SK-N-SH (cell line): ENCODE results near the gene RER1. TPM values are rescaled to one million over a fixed set of nuclear protein-coding genes. Genes with fewer than 3 reads are reported as not detected.

Experiments
- CTCF ChIA-PET: fragments of 300-600, 350-600 bp; formaldehyde crosslinking; extraction: SDS; loops from one replicate; lab custom pipeline; 2021; lab: Yijun Ruan, JAX
- POLR2A ChIA-PET: fragments of 350-600 bp; sonication (Branson Sonifier 250); formaldehyde crosslinking; extraction: SDS; loops from one replicate; lab custom pipeline; 2020; ENCODE audit warnings: antibody characterized with exemption, inconsistent platforms; lab: Yijun Ruan, JAX
- DNase-seq: peaks from one replicate; pipeline ENCODE4 v3.0.0; 2012
- H2AFZ ChIP-seq: fragments of 200-600 bp; sonication (generic); 2 replicates; pipeline ENCODE4 v1.8.1; 2016; ENCODE audit warnings: antibody characterized with exemption, mild to moderate bottlenecking, low read depth
- H3F3A ChIP-seq: fragments of 200-600 bp; sonication (generic); replicated peaks from 2 replicates; pipeline ENCODE3; 2016; ENCODE audit warnings: antibody characterized with exemption, mild to moderate bottlenecking; ENCODE audit not compliant: insufficient read depth
- H3K27ac ChIP-seq, 2 experiments: fragments of 200-500 bp in 1 of 2; fragments of 200-600 bp in 1 of 2; sonication (Bioruptor generic) in 1 of 2; sonication (generic), shearing (Covaris generic) in 1 of 2; 2 replicates each; pipeline versions ENCODE4 v1.5.1 to v1.6.1; 2014 to 2016; ENCODE audit warnings: low read depth in 2 of 2, inconsistent platforms in 1 of 2, low read length in 1 of 2, mild to moderate bottlenecking in 1 of 2, mixed read lengths in 1 of 2
- H3K27me3 ChIP-seq: fragments of 200-600 bp; sonication (generic), shearing (Covaris generic); 2 replicates; pipeline ENCODE4 v1.6.1; 2016; ENCODE audit warnings: mixed run types; ENCODE audit not compliant: insufficient read depth
- H3K36me3 ChIP-seq, 2 experiments: fragments of 200-500 bp in 1 of 2; fragments of 200-600 bp in 1 of 2; sonication (Bioruptor generic) in 1 of 2; sonication (generic) in 1 of 2; replicated peaks in 1 of 2; 2 replicates each; pipeline versions ENCODE3 to v1.5.1; 2014 to 2016; ENCODE audit warnings: low read length in 1 of 2, mild to moderate bottlenecking in 1 of 2; ENCODE audit not compliant: insufficient read depth in 2 of 2, control insufficient read depth in 1 of 2
- H3K4me1 ChIP-seq, 2 experiments: fragments of 200-500 bp in 1 of 2; fragments of 200-600 bp in 1 of 2; sonication (Bioruptor generic) in 1 of 2; sonication (generic), shearing (Covaris generic) in 1 of 2; 2 replicates each; pipeline versions ENCODE4 v1.5.1 to v1.6.1; 2014 to 2016; ENCODE audit warnings: low read depth in 1 of 2, low read length in 1 of 2, mixed run types in 1 of 2; ENCODE audit not compliant: insufficient read depth in 2 of 2, control insufficient read depth in 1 of 2
- H3K4me2 ChIP-seq: fragments of 200-600 bp; sonication (generic), shearing (Covaris generic); 2 replicates; pipeline ENCODE4 v1.6.1; 2017; ENCODE audit warnings: mixed run types
- H3K4me3 ChIP-seq, 2 experiments: fragments of 200-500 bp in 1 of 2; fragments of 200-600 bp in 1 of 2; sonication (Bioruptor generic) in 1 of 2; sonication (generic), shearing (Covaris generic) in 1 of 2; 2 replicates each; pipeline versions ENCODE4 v1.5.1 to v1.8.1; 2014 to 2016; ENCODE audit warnings: low read depth in 2 of 2, inconsistent platforms in 1 of 2, low read length in 1 of 2, mild to moderate bottlenecking in 1 of 2, mixed read lengths in 1 of 2, moderate library complexity in 1 of 2
- H3K79me2 ChIP-seq: fragments of 200-600 bp; sonication (generic); 2 replicates; pipeline ENCODE4 v1.8.1; 2017; ENCODE audit warnings: mild to moderate bottlenecking; ENCODE audit not compliant: insufficient read depth
- H3K9ac ChIP-seq: fragments of 200-600 bp; sonication (generic); 2 replicates; pipeline ENCODE4 v1.6.1; 2017; ENCODE audit warnings: mixed run types
- H3K9me2 ChIP-seq: fragments of 200-600 bp; sonication (generic); 2 replicates; pipeline ENCODE4 v1.6.1; 2017; ENCODE audit warnings: mixed run types
- H3K9me3 ChIP-seq: fragments of 200-600 bp; sonication (generic); 2 replicates; pipeline ENCODE4 v1.6.1; 2017; ENCODE audit warnings: mixed run types, mild to moderate bottlenecking, moderate library complexity
- H4K20me1 ChIP-seq: fragments of 200-600 bp; sonication (generic); 2 replicates; pipeline ENCODE4 v1.6.1; 2017; ENCODE audit warnings: mild to moderate bottlenecking, mixed run types; ENCODE audit not compliant: insufficient read depth
- CTCF ChIP-seq: fragments of 200-600 bp; sonication (generic); IDR thresholded peaks from 2 replicates; pipeline ENCODE4 v1.6.1; 2017; ENCODE audit warnings: antibody characterized with exemption, mild to moderate bottlenecking, moderate library complexity
- ELF1 ChIP-seq: IDR thresholded peaks from 2 replicates; pipeline ENCODE4 v1.4.0; 2012
- EZH2phosphoT487 ChIP-seq: fragments of 200-600 bp; sonication (generic); IDR thresholded peaks from 2 replicates; pipeline ENCODE4 v1.6.1; 2017; ENCODE audit warnings: low read depth, mixed run types, mild to moderate bottlenecking, antibody characterized with exemption, moderate library complexity, borderline replicate concordance
- FOXJ3 ChIP-seq: sonication (generic); formaldehyde crosslinking; IDR thresholded peaks from 2 replicates; pipeline ENCODE4 v1.5.1; 2020; ENCODE audit warnings: mild to moderate bottlenecking, missing genetic modification reagents
- JUND ChIP-seq: IDR thresholded peaks from 2 replicates; pipeline ENCODE4 v1.4.0; 2012
- MAX ChIP-seq: IDR thresholded peaks from 2 replicates; pipeline ENCODE4 v1.4.0; 2012; ENCODE audit warnings: low read depth
- MXI1 ChIP-seq: IDR thresholded peaks from 2 replicates; pipeline ENCODE4 v1.6.1; 2012; ENCODE audit warnings: mild to moderate bottlenecking, low read depth, low read length, improper control_type of control experiment
- NFIC ChIP-seq: IDR thresholded peaks from 2 replicates; pipeline ENCODE4 v1.4.0; 2012; ENCODE audit warnings: borderline replicate concordance
- POLR2AphosphoS5 ChIP-seq: IDR thresholded peaks from 2 replicates; pipeline ENCODE4 v1.6.1; 2012; ENCODE audit warnings: low read depth, low read length
- RAD21 ChIP-seq: IDR thresholded peaks from 2 replicates; pipeline ENCODE4 v1.6.1; 2012; ENCODE audit warnings: mild to moderate bottlenecking, low read length
- RCOR1 ChIP-seq: fragments of 150-350 bp; IDR thresholded peaks from 2 replicates; pipeline ENCODE4 v1.6.1; 2017; ENCODE audit warnings: antibody characterized with exemption, low read length
- REST ChIP-seq: IDR thresholded peaks from 2 replicates; pipeline ENCODE4 v1.6.1; 2012; ENCODE audit warnings: mild to moderate bottlenecking, low read depth, low read length, moderate library complexity
- SMC3 ChIP-seq: IDR thresholded peaks from 2 replicates; pipeline ENCODE4 v1.6.1; 2012; ENCODE audit warnings: low read depth, low read length, improper control_type of control experiment
- TAF1 ChIP-seq: IDR thresholded peaks from 2 replicates; pipeline ENCODE4 v1.6.1; 2012; ENCODE audit warnings: low read depth, mild to moderate bottlenecking, low read length, moderate library complexity, borderline replicate concordance
- YY1 ChIP-seq: IDR thresholded peaks from 2 replicates; pipeline ENCODE4 v1.4.0; 2012; ENCODE audit warnings: low read depth, mild to moderate bottlenecking
- WGBS: methylation state at CpG from one replicate; pipeline ENCODE4 v1.1.6; 2017; ENCODE audit warnings: low lambda C conversion rate; 5-methylcytosine and 5-hydroxymethylcytosine counted together
- polyA plus RNA-seq, 3 experiments: library from polyadenylated mRNA; depleted of rRNA; stranded (reverse); fragments of >200 nt; gene quantifications; 2 replicates each; pipeline ENCODE4 v1.2.3, GENCODE V29; 2012
- TF ChIP-seq, protein P1 (sequence below): IDR thresholded peaks from 2 replicates; pipeline ENCODE4; 2012

RER1 gene
- polyA plus RNA-seq, 1 of the 3 experiments (the other 2 are of a cell fraction): 181 TPM

DNA sequence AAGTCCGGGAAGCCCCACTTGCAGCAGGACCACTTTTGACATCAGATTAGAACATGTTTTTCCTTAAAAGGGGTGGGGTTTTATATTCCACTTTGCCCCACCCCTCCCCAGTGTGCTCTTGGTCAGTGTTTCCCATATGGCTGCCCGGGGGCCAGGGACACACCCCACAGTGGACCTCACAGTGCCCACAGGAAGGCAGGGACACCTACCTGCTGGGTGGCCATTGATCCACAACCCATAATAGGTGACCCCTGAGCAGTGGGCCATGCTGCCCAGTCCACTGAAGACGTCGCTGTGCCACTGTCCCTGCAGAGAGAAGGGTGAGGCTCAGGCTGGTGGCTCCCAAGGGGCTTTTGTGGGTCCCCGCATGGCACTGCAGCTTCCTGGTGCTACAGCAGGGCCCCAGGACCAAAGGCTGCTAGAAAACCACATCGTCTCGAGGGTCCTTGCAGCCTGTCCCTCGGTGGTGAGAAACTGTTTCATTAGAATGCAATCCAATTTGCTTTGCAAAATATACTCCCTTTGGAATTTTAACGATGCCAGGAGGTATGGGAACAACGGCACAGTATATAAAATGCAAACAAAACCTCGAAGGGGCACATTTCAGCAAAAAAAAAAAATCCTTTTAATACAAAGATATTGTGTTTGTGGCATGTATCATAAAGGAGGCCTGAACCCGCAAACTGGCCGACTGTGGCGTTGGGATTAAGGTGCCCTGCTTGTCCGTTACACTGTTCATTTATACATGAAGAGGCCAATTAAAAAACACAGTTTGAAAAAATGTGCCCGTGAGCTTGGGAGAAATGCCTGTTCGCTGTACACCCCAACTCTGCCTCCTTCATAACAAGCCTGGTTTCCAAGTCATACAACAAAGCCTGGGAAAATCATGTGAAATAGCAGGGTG is 17.1 kb upstream of the RER1 start:
- no peaks in the 10 kb centered on the region for H3F3A ChIP-seq
- H3K79me2 ChIP-seq: no peaks in the 10 kb centered on the region
- peaks cover 0 to 4% of the 10 kb centered on the region in 2 experiments for H3K36me3 ChIP-seq
- no peak overlapping the region for H2AFZ ChIP-seq
- no peak for DNase-seq
- H3K9ac ChIP-seq: no peak overlapping the region
- TF ChIP-seq RAD21 (no peak), SMC3 (no peak), FOXJ3 (CRISPR knock-in tag) (no peak), TAF1 (no peak), ELF1 (no peak), POLR2AphosphoS5 (no peak), MXI1 (no peak), CTCF (no peak), EZH2phosphoT487 (no peak)
- TF ChIP-seq, protein P1, sequence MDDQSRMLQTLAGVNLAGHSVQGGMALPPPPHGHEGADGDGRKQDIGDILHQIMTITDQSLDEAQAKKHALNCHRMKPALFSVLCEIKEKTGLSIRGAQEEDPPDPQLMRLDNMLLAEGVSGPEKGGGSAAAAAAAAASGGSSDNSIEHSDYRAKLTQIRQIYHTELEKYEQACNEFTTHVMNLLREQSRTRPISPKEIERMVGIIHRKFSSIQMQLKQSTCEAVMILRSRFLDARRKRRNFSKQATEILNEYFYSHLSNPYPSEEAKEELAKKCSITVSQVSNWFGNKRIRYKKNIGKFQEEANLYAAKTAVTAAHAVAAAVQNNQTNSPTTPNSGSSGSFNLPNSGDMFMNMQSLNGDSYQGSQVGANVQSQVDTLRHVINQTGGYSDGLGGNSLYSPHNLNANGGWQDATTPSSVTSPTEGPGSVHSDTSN: no peak
- H3K4me1 ChIP-seq: no peaks in the 10 kb centered on the region
- H3K9me2 ChIP-seq: no peaks in the 10 kb centered on the region
- no peak overlapping the region for H3K4me2 ChIP-seq
- H3K4me3 ChIP-seq: no peak overlapping the region
- POLR2A ChIA-PET: no interaction called here
- H3K27ac ChIP-seq: no peak overlapping the region
- CTCF ChIA-PET: interaction anchor here (1.3 to 10.7 kb wide), 3 partner anchors 17 to 175 kb away, joined by 5 to 292 read pairs (median 8); partner anchors contain the start of genes FAAP20, MORN1 and RER1
- no peaks in the 10 kb centered on the region for H3K9me3 ChIP-seq
- H3K27me3 ChIP-seq: no peaks in the 10 kb centered on the region
- WGBS: 82% methylated on average over 14 of the region's 17 CpGs
- no peaks in the 10 kb centered on the region for H4K20me1 ChIP-seq

GRCh38 chr1:2375246-2375922 is 16.3 kb upstream of the RER1 start:
- Histone ChIP-seq H3K27ac (no peak overlapping the region), H4K20me1 (no peaks in the 10 kb centered on the region), H3K4me3 (no peak overlapping the region), H3K36me3 (no peaks in the 10 kb centered on the region), H3K9me2 (no peaks in the 10 kb centered on the region), H3F3A (no peaks in the 10 kb centered on the region), H3K9ac (no peak overlapping the region), H2AFZ (no peak overlapping the region), H3K9me3 (no peaks in the 10 kb centered on the region), H3K4me1 (no peaks in the 10 kb centered on the region), H3K27me3 (no peaks in the 10 kb centered on the region), H3K79me2 (no peaks in the 10 kb centered on the region), H3K4me2 (no peak overlapping the region)
- POLR2A ChIA-PET: interaction anchor here (0.6 kb wide), 1 partner anchor 110 kb away, joined by 7 read pairs; no protein-coding TSS in a partner anchor
- WGBS: 83% methylated on average over 17 of the region's 23 CpGs
- DNase-seq: no peak
- CTCF ChIA-PET: interaction anchor here (1.3 to 10.7 kb wide), 3 partner anchors 16 to 176 kb away, joined by 5 to 292 read pairs (median 8); partner anchors contain the start of genes FAAP20, MORN1 and RER1
- TF ChIP-seq REST: no peak
- no peak for TF ChIP-seq RCOR1
- TF ChIP-seq MAX: no peak
- TF ChIP-seq JUND: no peak
- TF ChIP-seq YY1: no peak
- no peak for TF ChIP-seq NFIC
- no peak for TF ChIP-seq CTCF
